ENCODE results near the gene ETV6. TPM values are rescaled to one million over a fixed set of nuclear protein-coding genes. Genes with fewer than 3 reads are reported as not detected.
A peak's percentile ranks its signal among the peaks of the same experiment; 100 is the strongest.

Gene ETV6
- total RNA-seq, 1 donor: 11.2 TPM

- no peak for TF ChIP-seq CTCF (IDR thresholded peaks at IDR 0.05; ENCODE audit: insufficient read depth, low read depth, low read length)
- H3K4me3 ChIP-seq (ENCODE audit: low read depth, low read length): no peak overlapping the region
- peak; percentile 56 for DNase-seq (ENCODE audit: low read depth)
Observed at GRCh38 chr12:11771895-11772502, 122.5 kb downstream of the ETV6 start.

DNA sequence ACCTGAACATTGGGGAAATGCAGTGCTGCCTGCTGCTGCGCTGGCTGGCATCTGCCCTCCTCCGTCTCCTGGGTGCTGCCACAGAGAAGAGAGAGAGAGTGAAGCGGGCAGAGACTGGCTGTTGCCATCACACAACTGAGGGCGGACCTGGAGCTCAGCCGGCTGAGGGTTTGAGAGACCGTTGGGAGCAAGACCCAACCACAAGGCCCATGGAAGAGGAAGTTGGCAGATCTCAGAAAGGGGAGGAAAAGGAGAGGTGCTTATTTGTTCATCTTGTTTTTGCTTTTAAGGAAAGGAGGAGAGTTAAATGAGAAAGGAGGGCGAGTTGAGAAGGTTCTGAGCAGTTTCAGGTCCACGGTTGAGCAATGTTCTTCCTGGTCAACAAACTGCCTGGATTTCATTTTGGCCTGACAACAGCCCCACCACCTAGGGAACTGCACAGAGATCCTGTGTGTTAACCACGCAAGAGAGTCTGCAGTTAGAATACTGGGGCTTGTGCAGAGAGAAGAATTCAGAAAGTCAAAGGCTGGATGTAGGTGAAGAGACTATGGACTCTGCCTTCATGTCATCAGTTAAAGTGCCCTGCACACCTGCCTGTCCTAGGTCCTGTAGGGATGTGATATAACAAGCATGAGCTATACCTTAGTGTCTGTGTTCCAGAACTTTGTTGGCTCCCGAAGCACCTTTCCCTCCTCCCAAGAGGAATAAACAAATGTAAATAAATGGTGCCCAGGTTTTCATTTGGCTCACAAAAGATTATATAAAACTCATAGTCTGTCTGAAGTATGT lies 124.6 kb downstream of the ETV6 start:
- no peak for TF ChIP-seq CTCF (IDR thresholded peaks at IDR 0.05; ENCODE audit: insufficient read depth, low read depth, low read length)
- no peak for DNase-seq (ENCODE audit: low read depth)
- H3K4me3 ChIP-seq (ENCODE audit: low read depth, low read length): no peak overlapping the region

GRCh38 chr12:11774821-11775220 lies 125.3 kb downstream of the ETV6 start:
- TF ChIP-seq CTCF (IDR thresholded peaks at IDR 0.05; ENCODE audit: insufficient read depth, low read depth, low read length): no peak
- no peak overlapping the region for H3K4me3 ChIP-seq (ENCODE audit: low read depth, low read length)
- no peak for DNase-seq (ENCODE audit: low read depth)

DNA sequence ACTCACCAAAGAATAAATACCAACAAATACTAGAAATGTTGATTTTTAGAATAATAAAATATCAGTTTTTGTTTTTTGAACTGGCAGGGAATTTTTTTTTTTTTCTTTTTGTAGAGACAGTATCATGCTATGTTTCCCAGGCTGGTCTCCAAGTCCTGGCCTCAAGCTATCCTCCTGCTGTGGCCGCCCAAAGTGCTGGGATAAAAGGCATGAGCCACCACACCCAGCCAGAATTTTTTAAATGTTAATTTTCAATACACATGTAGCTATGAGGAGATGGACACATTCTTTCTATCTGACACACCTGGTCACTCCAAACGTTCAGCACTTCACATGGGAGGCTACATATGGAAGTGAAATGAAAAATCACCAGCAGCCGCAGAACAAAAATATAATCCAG lies 126.8 kb downstream of the ETV6 start:
- no peak for TF ChIP-seq CTCF (IDR thresholded peaks at IDR 0.05; ENCODE audit: insufficient read depth, low read depth, low read length)
- H3K4me3 ChIP-seq (ENCODE audit: low read depth, low read length): no peak overlapping the region
- no peak for DNase-seq (ENCODE audit: low read depth)

DNA sequence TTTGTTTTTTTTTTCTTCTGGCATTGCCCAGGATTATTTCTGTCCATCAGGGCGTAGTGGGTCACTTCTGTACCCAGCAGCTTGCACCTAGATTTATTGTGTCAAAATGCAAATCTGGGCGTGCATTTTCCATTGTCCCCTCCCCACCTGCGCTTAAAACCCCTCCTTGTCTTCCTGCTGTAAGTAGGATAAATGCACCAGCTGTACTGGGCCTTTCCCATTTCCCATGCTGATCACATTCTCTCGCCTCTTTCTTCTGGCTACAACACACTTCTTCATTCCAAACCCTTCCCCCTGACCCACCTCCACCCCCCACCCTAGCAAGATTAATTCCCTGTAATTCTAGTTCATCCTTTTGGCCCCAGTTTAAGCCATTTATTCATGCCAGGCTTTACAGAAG lies 128.0 kb downstream of the ETV6 start:
- no peak for TF ChIP-seq CTCF (IDR thresholded peaks at IDR 0.05; ENCODE audit: insufficient read depth, low read depth, low read length)
- DNase-seq (ENCODE audit: low read depth): no peak
- H3K4me3 ChIP-seq (ENCODE audit: low read depth, low read length): no peak overlapping the region

DNA sequence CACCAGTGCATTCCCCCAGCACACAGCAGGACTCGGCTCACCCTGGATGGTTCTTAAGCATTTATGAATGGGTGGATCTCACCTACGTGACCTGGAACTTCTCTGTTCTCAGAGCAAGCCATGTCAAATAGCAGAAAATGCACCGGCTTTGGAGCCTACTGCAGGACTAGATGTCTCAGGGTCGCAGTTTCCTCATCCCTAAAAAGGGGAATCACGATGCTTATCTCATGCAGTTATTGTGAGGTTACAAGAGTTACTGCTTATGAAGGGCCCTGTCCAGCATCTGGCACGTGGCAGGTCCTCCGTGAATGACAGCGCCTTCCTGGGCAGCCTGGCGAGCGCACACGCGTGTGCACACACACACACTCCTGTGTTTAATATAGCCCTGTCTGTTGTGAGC lies 128.5 kb downstream of the ETV6 start:
- no peak for TF ChIP-seq CTCF (IDR thresholded peaks at IDR 0.05; ENCODE audit: insufficient read depth, low read depth, low read length)
- H3K4me3 ChIP-seq (ENCODE audit: low read depth, low read length): no peak overlapping the region
- DNase-seq (ENCODE audit: low read depth): no peak
